ENCODE data around the gene FOXQ1. TPM values are rescaled to one million over a fixed set of nuclear protein-coding genes. Genes with fewer than 3 reads are reported as not detected.
"Not testable (repeated sequence)": the region's sequence is repeated elsewhere in the genome, so short reads cannot be mapped to it uniquely, and the experiment has no call there.

FOXQ1 gene
- polyA plus RNA-seq, 4 donors: 0.54 to 2.5 (median 1.5) TPM

DNA sequence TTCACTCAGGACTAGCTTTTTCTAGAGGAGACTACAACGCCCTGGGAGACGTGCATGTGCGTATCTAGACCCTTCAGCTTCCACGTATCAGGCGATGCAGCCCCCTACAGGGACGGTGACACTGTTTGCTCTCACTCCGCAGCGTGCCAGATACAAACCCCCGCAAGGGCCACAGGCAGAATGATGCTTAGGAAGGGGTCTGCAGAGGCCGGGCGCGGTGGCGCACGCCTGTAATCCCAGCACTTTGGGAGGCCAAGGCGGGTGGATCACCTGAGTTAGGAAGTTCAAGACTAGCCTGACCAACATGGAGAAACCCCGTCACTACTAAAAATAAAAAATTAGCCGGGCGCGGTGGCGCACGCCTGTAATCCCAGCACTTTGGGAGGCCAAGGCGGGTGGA lies 6.7 kb downstream of the FOXQ1 start:
- not testable (repeated sequence) for H3K4me3 ChIP-seq (ENCODE audit: low read depth in 1 of 3, low read length in 3 of 3); H3K36me3 ChIP-seq (ENCODE audit: control insufficient read depth in 3 of 3, insufficient read depth in 2 of 3, low read depth in 1 of 3, low read length in 3 of 3); DNase-seq; H3K9me3 ChIP-seq (ENCODE audit: control insufficient read depth in 2 of 2, insufficient read depth in 1 of 2, low read depth in 1 of 2, low read length in 1 of 2); H3K27ac ChIP-seq (ENCODE audit: low read depth in 1 of 3, low read length in 2 of 3); FAIRE-seq
- Histone ChIP-seq H3K4me1 (ENCODE audit: control insufficient read depth in 3 of 3, insufficient read depth in 2 of 3, low read depth in 1 of 3, low read length in 2 of 3) (peaks cover 0 to 31% (median 4%) of the 10 kb centered on the region in 3 donors), H3K27me3 (ENCODE audit: control insufficient read depth in 3 of 3, insufficient read depth in 3 of 3, low read length in 3 of 3) (peaks cover 0 to 17% (median 0%) of the 10 kb centered on the region in 3 donors)
- WGBS, 3 donors: 84 to 94% (median 88%) methylated on average over 15 of the region's 22 CpGs

DNA sequence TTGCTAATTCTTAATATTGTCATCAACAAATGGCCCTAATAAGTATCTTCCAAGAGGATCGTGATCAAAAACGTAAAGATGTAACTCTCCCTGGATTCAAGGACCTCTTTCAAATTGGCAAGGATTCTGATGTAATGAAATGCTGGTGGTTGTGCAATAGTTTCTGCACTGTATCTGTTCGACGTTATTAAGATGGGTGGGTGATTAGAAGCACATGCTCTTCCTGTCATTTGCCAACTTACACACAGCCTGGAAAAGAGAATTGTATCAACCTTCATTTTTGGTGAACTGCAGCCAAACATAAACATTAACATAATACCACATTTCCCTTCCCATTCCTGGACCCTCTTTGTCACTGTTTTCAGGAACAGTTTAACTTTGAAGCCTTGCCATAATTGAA lies 9.8 kb downstream of the FOXQ1 start:
- Histone ChIP-seq H3K36me3 (ENCODE audit: control insufficient read depth in 3 of 3, insufficient read depth in 2 of 3, low read depth in 1 of 3, low read length in 3 of 3) (no peaks in the 10 kb centered on the region), H3K27me3 (ENCODE audit: control insufficient read depth in 3 of 3, insufficient read depth in 3 of 3, low read length in 3 of 3) (no peaks in the 10 kb centered on the region), H3K27ac (ENCODE audit: low read depth in 1 of 3, low read length in 2 of 3) (no peak overlapping the region), H3K9me3 (ENCODE audit: control insufficient read depth in 2 of 2, insufficient read depth in 1 of 2, low read depth in 1 of 2, low read length in 1 of 2) (peaks cover 0 to 3% of the 10 kb centered on the region in 2 donors), H3K4me1 (ENCODE audit: control insufficient read depth in 3 of 3, insufficient read depth in 2 of 3, low read depth in 1 of 3, low read length in 2 of 3) (peaks cover 0 to 33% (median 9%) of the 10 kb centered on the region in 3 donors), H3K4me3 (ENCODE audit: low read depth in 1 of 3, low read length in 3 of 3) (no peak overlapping the region)
- DNase-seq (peak in 1 of 2 donors; percentile 26), FAIRE-seq (no peak)
- WGBS, 3 donors: 4 to 16% (median 11%) methylated on average over 4 of the region's 4 CpGs

DNA sequence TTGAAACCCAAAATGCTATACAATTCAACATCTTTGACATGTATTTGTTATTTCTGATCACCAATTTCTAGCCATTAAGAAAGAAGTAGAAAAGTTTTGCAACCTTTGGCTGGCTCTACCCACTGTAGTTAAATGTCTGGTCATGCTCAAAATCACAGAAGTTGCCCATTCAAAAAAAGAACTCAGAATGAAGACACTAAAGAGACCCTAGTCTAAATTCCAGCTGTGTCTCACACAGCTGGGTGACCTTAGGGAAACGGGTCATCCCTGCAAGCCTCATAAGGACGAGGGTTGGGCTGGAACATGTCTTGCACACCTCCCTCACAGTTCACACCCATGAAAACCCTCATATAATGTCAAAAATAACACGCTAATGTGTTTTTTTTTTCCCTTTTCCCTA lies 10.3 kb downstream of the FOXQ1 start:
- Histone ChIP-seq H3K36me3 (ENCODE audit: control insufficient read depth in 3 of 3, insufficient read depth in 2 of 3, low read depth in 1 of 3, low read length in 3 of 3) (no peaks in the 10 kb centered on the region), H3K27ac (ENCODE audit: low read depth in 1 of 3, low read length in 2 of 3) (peak overlapping the region in 1 of 3 donors; percentile 64), H3K27me3 (ENCODE audit: control insufficient read depth in 3 of 3, insufficient read depth in 3 of 3, low read length in 3 of 3) (no peaks in the 10 kb centered on the region), H3K9me3 (ENCODE audit: control insufficient read depth in 2 of 2, insufficient read depth in 1 of 2, low read depth in 1 of 2, low read length in 1 of 2) (peaks cover 0 to 3% of the 10 kb centered on the region in 2 donors), H3K4me3 (ENCODE audit: low read depth in 1 of 3, low read length in 3 of 3) (no peak overlapping the region), H3K4me1 (ENCODE audit: control insufficient read depth in 3 of 3, insufficient read depth in 2 of 3, low read depth in 1 of 3, low read length in 2 of 3) (peaks cover 0 to 33% (median 9%) of the 10 kb centered on the region in 3 donors)
- FAIRE-seq (no peak), DNase-seq (peak in 1 of 2 donors; percentile 5)
- 32 to 60% (median 44%) methylated on average over 3 of the region's 3 CpGs for WGBS, 3 donors

DNA sequence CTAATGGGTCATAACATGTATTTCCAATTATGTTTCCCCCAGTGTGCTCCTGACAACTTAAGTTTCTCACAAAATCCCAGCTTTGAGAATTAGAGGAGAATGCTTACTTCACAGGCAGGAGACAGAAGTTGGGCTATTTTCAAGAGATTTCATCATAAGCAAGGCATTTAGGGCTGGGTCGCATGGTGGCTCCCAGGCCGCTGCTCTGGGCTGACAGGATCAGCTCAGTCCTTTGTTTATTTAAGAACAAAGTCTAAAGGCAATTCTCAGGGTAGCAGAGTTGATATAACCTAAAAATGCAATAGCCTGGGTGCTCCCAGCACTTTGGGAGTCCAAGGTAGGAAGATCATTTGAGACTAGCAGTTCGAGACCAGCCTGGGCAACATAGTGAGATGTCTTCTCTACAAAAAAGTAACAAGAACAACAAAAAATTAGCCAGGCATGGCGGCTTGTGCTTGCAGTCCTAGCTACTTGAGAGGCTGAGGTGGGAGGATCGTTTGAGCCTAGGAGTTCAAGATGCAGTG lies 10.9 kb downstream of the FOXQ1 start:
- H3K27ac ChIP-seq (ENCODE audit: low read depth in 1 of 3, low read length in 2 of 3): peak overlapping the region in 1 of 3 donors; percentile 64
- H3K27me3 ChIP-seq (ENCODE audit: control insufficient read depth in 3 of 3, insufficient read depth in 3 of 3, low read length in 3 of 3): no peaks in the 10 kb centered on the region
- DNase-seq: peak; percentile 58 to 64
- 30 to 48% (median 40%) methylated on average over 5 of the region's 5 CpGs for WGBS, 3 donors
- H3K9me3 ChIP-seq (ENCODE audit: control insufficient read depth in 2 of 2, insufficient read depth in 1 of 2, low read depth in 1 of 2, low read length in 1 of 2): peaks cover 0 to 3% of the 10 kb centered on the region in 2 donors
- peaks cover 0 to 30% (median 9%) of the 10 kb centered on the region in 3 donors for H3K4me1 ChIP-seq (ENCODE audit: control insufficient read depth in 3 of 3, insufficient read depth in 2 of 3, low read depth in 1 of 3, low read length in 2 of 3)
- H3K4me3 ChIP-seq (ENCODE audit: low read depth in 1 of 3, low read length in 3 of 3): no peak overlapping the region
- no peak for FAIRE-seq
- H3K36me3 ChIP-seq (ENCODE audit: control insufficient read depth in 3 of 3, insufficient read depth in 2 of 3, low read depth in 1 of 3, low read length in 3 of 3): no peaks in the 10 kb centered on the region

DNA sequence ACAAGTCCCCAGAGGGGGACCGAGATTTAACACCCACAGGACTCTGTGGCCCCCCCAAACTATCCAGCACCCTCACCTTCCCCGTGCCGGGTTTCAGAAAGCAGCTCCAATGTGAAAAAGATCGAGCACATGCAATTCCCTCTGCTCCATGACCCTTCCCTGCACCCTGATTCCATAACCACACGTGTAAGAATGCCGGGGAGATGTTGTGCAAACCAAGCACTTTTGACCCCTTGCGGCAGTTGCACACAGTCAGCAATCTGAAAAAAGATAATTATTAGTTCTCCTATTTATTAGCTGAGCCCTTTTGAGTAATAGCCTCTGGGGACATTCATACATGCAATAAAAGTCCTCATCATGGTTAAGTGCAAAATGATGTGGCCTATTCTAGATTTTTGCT lies 13.0 kb downstream of the FOXQ1 start:
- H3K4me1 ChIP-seq (ENCODE audit: control insufficient read depth in 3 of 3, insufficient read depth in 2 of 3, low read depth in 1 of 3, low read length in 2 of 3): peaks cover 0 to 29% (median 9%) of the 10 kb centered on the region in 3 donors
- no peak overlapping the region for H3K27ac ChIP-seq (ENCODE audit: low read depth in 1 of 3, low read length in 2 of 3)
- H3K36me3 ChIP-seq (ENCODE audit: control insufficient read depth in 3 of 3, insufficient read depth in 2 of 3, low read depth in 1 of 3, low read length in 3 of 3): no peaks in the 10 kb centered on the region
- H3K9me3 ChIP-seq (ENCODE audit: control insufficient read depth in 2 of 2, insufficient read depth in 1 of 2, low read depth in 1 of 2, low read length in 1 of 2): no peaks in the 10 kb centered on the region
- H3K27me3 ChIP-seq (ENCODE audit: control insufficient read depth in 3 of 3, insufficient read depth in 3 of 3, low read length in 3 of 3): no peaks in the 10 kb centered on the region
- DNase-seq: peak in 1 of 2 donors; percentile 54
- no peak for FAIRE-seq
- H3K4me3 ChIP-seq (ENCODE audit: low read depth in 1 of 3, low read length in 3 of 3): no peak overlapping the region
- WGBS, 3 donors: 80 to 85% (median 82%) methylated on average over 7 of the region's 7 CpGs

DNA sequence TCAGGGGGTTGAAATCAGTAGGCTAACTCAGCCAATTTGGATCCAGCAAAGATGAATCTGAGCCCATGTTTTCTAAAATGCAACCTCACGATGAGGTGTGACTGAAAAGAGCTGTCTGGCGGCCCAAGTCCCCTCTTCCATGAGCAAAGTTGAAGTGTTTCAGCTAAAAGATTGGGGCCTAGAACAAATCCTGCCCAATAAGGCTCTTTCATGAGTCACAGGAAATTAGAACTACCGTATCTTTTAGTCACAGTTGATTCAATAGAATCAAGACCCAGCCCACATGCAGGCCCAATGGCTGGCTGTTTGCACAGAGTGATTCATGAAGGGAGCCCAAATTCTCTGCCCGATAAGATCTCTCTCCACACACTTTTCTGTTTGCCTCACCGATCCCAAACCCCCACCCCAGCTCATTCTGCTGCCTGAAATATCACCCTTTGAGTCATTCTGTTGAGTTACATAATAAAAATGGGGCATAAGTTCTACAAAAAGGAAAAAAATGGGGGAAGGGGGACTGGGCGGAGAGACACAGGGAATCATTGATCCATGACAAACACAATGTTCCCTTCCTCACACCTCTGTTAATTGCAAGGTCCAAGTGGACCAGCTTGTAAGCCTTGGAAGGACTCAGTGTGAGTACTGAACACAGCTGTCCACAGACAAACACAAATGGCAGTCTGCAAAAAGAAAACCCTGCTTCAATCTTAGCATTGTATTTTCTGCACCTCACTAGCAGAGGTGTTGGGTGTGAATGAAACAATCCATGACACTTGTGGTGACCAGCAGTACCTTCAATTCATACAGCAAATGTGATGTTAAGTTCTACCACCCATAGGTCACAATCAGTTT lies 13.8 kb downstream of the FOXQ1 start:
- Histone ChIP-seq H3K27ac (ENCODE audit: low read depth in 1 of 3, low read length in 2 of 3) (no peak overlapping the region), H3K36me3 (ENCODE audit: control insufficient read depth in 3 of 3, insufficient read depth in 2 of 3, low read depth in 1 of 3, low read length in 3 of 3) (no peaks in the 10 kb centered on the region), H3K4me1 (ENCODE audit: control insufficient read depth in 3 of 3, insufficient read depth in 2 of 3, low read depth in 1 of 3, low read length in 2 of 3) (peaks cover 0 to 29% (median 9%) of the 10 kb centered on the region in 3 donors), H3K27me3 (ENCODE audit: control insufficient read depth in 3 of 3, insufficient read depth in 3 of 3, low read length in 3 of 3) (no peaks in the 10 kb centered on the region), H3K4me3 (ENCODE audit: low read depth in 1 of 3, low read length in 3 of 3) (no peak overlapping the region), H3K9me3 (ENCODE audit: control insufficient read depth in 2 of 2, insufficient read depth in 1 of 2, low read depth in 1 of 2, low read length in 1 of 2) (peaks cover 0 to 6% of the 10 kb centered on the region in 2 donors)
- 45 to 79% (median 68%) methylated on average over 6 of the region's 6 CpGs for WGBS, 3 donors
- no peak for DNase-seq
- FAIRE-seq: no peak

DNA sequence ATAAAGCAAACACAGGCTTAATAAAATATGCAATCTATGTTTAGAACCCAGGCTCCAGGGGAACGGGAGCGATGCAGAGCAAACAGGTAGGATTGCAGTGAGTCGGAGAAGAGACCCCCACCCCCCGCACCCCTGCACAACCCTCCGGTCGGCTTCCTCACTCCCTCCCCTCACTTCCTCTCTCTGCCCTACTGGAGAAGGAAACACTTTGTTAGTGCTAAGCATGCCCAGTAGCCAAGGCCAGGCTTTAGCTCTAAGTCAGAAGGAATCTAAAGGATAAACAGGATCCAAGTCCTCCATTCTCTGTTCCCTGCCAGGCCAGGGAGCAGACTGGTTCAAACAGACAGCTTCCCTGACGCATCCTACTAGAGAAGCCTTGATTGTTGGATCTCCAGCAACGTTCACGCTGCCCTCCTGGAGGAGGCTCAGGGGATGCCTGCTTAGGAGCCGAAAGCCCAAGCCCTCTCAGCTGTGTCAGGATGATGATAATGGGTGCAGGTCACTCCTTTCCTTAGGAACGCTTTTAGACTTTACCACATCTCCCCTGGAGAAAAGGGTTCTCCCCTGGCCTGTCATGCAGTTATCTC lies 14.7 kb downstream of the FOXQ1 start:
- Histone ChIP-seq H3K9me3 (ENCODE audit: control insufficient read depth in 2 of 2, insufficient read depth in 1 of 2, low read depth in 1 of 2, low read length in 1 of 2) (peaks cover 0 to 7% of the 10 kb centered on the region in 2 donors), H3K27ac (ENCODE audit: low read depth in 1 of 3, low read length in 2 of 3) (peak overlapping the region in 1 of 3 donors; percentile 12), H3K4me3 (ENCODE audit: low read depth in 1 of 3, low read length in 3 of 3) (no peak overlapping the region), H3K27me3 (ENCODE audit: control insufficient read depth in 3 of 3, insufficient read depth in 3 of 3, low read length in 3 of 3) (no peaks in the 10 kb centered on the region), H3K4me1 (ENCODE audit: control insufficient read depth in 3 of 3, insufficient read depth in 2 of 3, low read depth in 1 of 3, low read length in 2 of 3) (peaks cover 0 to 29% (median 9%) of the 10 kb centered on the region in 3 donors), H3K36me3 (ENCODE audit: control insufficient read depth in 3 of 3, insufficient read depth in 2 of 3, low read depth in 1 of 3, low read length in 3 of 3) (no peaks in the 10 kb centered on the region)
- DNase-seq: peak in 1 of 2 donors; percentile 8
- FAIRE-seq: no peak
- WGBS, 3 donors: 59 to 72% (median 70%) methylated on average over 11 of the region's 11 CpGs

DNA sequence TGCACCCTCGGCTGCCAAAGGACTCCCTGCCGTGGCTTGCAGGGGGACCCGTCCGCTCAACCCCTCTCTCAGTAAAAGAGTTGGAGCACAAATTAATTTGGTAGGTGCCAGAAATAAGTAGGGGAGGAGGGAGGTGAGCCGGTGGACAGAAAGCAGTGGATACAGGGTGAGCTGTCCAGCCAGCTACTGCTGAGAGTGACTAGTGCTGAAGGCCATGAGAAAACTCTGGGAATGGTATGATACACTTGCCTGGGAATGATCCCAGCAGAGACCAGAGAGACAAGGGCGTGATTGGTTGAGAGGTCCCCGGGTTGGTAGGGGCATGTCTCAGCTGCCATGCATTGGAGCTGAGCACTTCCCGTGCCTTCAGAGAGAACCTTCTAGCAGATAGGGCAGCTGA lies 15.7 kb downstream of the FOXQ1 start:
- FAIRE-seq (no peak), DNase-seq (no peak)
- Histone ChIP-seq H3K9me3 (ENCODE audit: control insufficient read depth in 2 of 2, insufficient read depth in 1 of 2, low read depth in 1 of 2, low read length in 1 of 2) (peaks cover 0 to 7% of the 10 kb centered on the region in 2 donors), H3K36me3 (ENCODE audit: control insufficient read depth in 3 of 3, insufficient read depth in 2 of 3, low read depth in 1 of 3, low read length in 3 of 3) (no peaks in the 10 kb centered on the region), H3K27me3 (ENCODE audit: control insufficient read depth in 3 of 3, insufficient read depth in 3 of 3, low read length in 3 of 3) (no peaks in the 10 kb centered on the region), H3K4me1 (ENCODE audit: control insufficient read depth in 3 of 3, insufficient read depth in 2 of 3, low read depth in 1 of 3, low read length in 2 of 3) (peaks cover 0 to 20% (median 5%) of the 10 kb centered on the region in 3 donors), H3K4me3 (ENCODE audit: low read depth in 1 of 3, low read length in 3 of 3) (no peak overlapping the region), H3K27ac (ENCODE audit: low read depth in 1 of 3, low read length in 2 of 3) (no peak overlapping the region)
- 88 to 94% (median 90%) methylated on average over 8 of the region's 8 CpGs for WGBS, 3 donors

Data from small intestine (tissue), 7 donors.